ENCODE measurements around the gene CCDC68. TPM values are rescaled to one million over a fixed set of nuclear protein-coding genes. Genes with fewer than 3 reads are reported as not detected.

The CCDC68 gene
- total RNA-seq, 1 donor from 2014 or later, result 20.8 TPM

GRCh38 chr18:54928236-54928635 is 31.0 kb downstream of the CCDC68 start:
- H3K27me3 ChIP-seq, result no peaks in the 10 kb centered on the region
- peaks cover 6% of the 10 kb centered on the region for H3K36me3 ChIP-seq
- no peak for TF ChIP-seq CTCF (IDR thresholded peaks at IDR 0.05)
- ATAC-seq (no peak), DNase-seq (no peak)
- intact Hi-C loops (cut with DNase I), result no loop called here
- H3K4me1 ChIP-seq, result no peaks in the 10 kb centered on the region
- H3K4me3 ChIP-seq, result no peak overlapping the region
- no peak overlapping the region for H3K27ac ChIP-seq
- no peaks in the 10 kb centered on the region for H3K9me3 ChIP-seq

GRCh38 chr18:54926593-54927325 is 32.5 kb downstream of the CCDC68 start:
- H3K27me3 ChIP-seq, result no peaks in the 10 kb centered on the region
- H3K36me3 ChIP-seq, result peaks cover 6% of the 10 kb centered on the region
- ATAC-seq (no peak), DNase-seq (no peak)
- no peaks in the 10 kb centered on the region for H3K4me1 ChIP-seq
- H3K4me3 ChIP-seq, result no peak overlapping the region
- intact Hi-C loops (cut with DNase I), result no loop called here
- no peaks in the 10 kb centered on the region for H3K9me3 ChIP-seq
- H3K27ac ChIP-seq, result no peak overlapping the region
- TF ChIP-seq CTCF (IDR thresholded peaks at IDR 0.05), result no peak

GRCh38 chr18:54924948-54925347 is 34.3 kb downstream of the CCDC68 start:
- Histone ChIP-seq H3K36me3 (peaks cover 6% of the 10 kb centered on the region), H3K4me1 (no peaks in the 10 kb centered on the region), H3K27ac (no peak overlapping the region), H3K27me3 (no peaks in the 10 kb centered on the region), H3K4me3 (no peak overlapping the region), H3K9me3 (no peaks in the 10 kb centered on the region)
- TF ChIP-seq CTCF (IDR thresholded peaks at IDR 0.05), result no peak
- intact Hi-C loops (cut with DNase I), result no loop called here
- DNase-seq (no peak), ATAC-seq (no peak)

- TF ChIP-seq CTCF (IDR thresholded peaks at IDR 0.05), result no peak
- DNase-seq (peak; percentile 69), ATAC-seq (peak; percentile 72)
- H3K4me1 ChIP-seq, result no peaks in the 10 kb centered on the region
- intact Hi-C loops (cut with DNase I), result no loop called here
- no peaks in the 10 kb centered on the region for H3K27me3 ChIP-seq
- no peak overlapping the region for H3K27ac ChIP-seq
- no peaks in the 10 kb centered on the region for H3K9me3 ChIP-seq
- H3K4me3 ChIP-seq, result no peak overlapping the region
- H3K36me3 ChIP-seq, result peaks cover 6% of the 10 kb centered on the region
Observed at GRCh38 chr18:54923339-54923956, 35.8 kb downstream of the CCDC68 start.

- H3K9me3 ChIP-seq, result no peaks in the 10 kb centered on the region
- DNase-seq (no peak), ATAC-seq (no peak)
- no peak overlapping the region for H3K27ac ChIP-seq
- no peak for TF ChIP-seq CTCF (IDR thresholded peaks at IDR 0.05)
- intact Hi-C loops (cut with DNase I), result no loop called here
- H3K36me3 ChIP-seq, result no peaks in the 10 kb centered on the region
- H3K4me3 ChIP-seq, result no peak overlapping the region
- H3K27me3 ChIP-seq, result no peaks in the 10 kb centered on the region
- H3K4me1 ChIP-seq, result no peaks in the 10 kb centered on the region
Observed at GRCh38 chr18:54919412-54919811, 39.8 kb downstream of the CCDC68 start.

All from upper lobe of right lung (tissue), 1 donor.